ENCODE measurements around the gene PAX7. TPM values are rescaled to one million over a fixed set of nuclear protein-coding genes. Genes with fewer than 3 reads are reported as not detected.

The PAX7 gene
- total RNA-seq, 6 experiments from 2014 or later: not detected

GRCh38 chr1:18639368-18640055, 8.9 kb downstream of the PAX7 start:
- Histone ChIP-seq H3K27ac (no peak overlapping the region), H3K4me1 (no peaks in the 10 kb centered on the region), H3K4me3 (no peak overlapping the region), H3K36me3 (no peaks in the 10 kb centered on the region), H3K9me3 (no peaks in the 10 kb centered on the region), H3K27me3 (peaks cover 0 to 12% of the 10 kb centered on the region in 2 donors)
- TF ChIP-seq CTCF (IDR thresholded peaks at IDR 0.05) (no peak), POLR2A (IDR thresholded peaks at IDR 0.05) (no peak)
- no peak for ATAC-seq
- DNase-seq: no peak
- 4% methylated on average over 10 of the region's 10 CpGs for WGBS (ENCODE audit: insufficient coverage, low coverage, low lambda C conversion rate, missing lambda C conversion rate)
- intact Hi-C loops (cut with DNase I): no loop called here

GRCh38 chr1:18640228-18641004, 9.8 kb downstream of the PAX7 start:
- H3K36me3 ChIP-seq: no peaks in the 10 kb centered on the region
- no peaks in the 10 kb centered on the region for H3K9me3 ChIP-seq
- 3% methylated on average over 34 of the region's 43 CpGs for WGBS (ENCODE audit: insufficient coverage, low coverage, low lambda C conversion rate, missing lambda C conversion rate)
- no peaks in the 10 kb centered on the region for H3K4me1 ChIP-seq
- H3K4me3 ChIP-seq: no peak overlapping the region
- ATAC-seq (no peak), DNase-seq (no peak)
- intact Hi-C loops (cut with DNase I): no loop called here
- TF ChIP-seq CTCF (IDR thresholded peaks at IDR 0.05) (no peak), POLR2A (IDR thresholded peaks at IDR 0.05) (no peak)
- H3K27me3 ChIP-seq: peaks cover 0 to 16% of the 10 kb centered on the region in 2 donors
- no peak overlapping the region for H3K27ac ChIP-seq

- H3K4me1 ChIP-seq: no peaks in the 10 kb centered on the region
- intact Hi-C loops (cut with DNase I): no loop called here
- H3K36me3 ChIP-seq: no peaks in the 10 kb centered on the region
- H3K27me3 ChIP-seq: peaks cover 0 to 20% of the 10 kb centered on the region in 2 donors
- ATAC-seq: no peak
- WGBS (ENCODE audit: insufficient coverage, low coverage, low lambda C conversion rate, missing lambda C conversion rate): 5% methylated on average over 47 of the region's 49 CpGs
- no peak overlapping the region for H3K27ac ChIP-seq
- no peak for DNase-seq
- H3K9me3 ChIP-seq: no peaks in the 10 kb centered on the region
- TF ChIP-seq CTCF (IDR thresholded peaks at IDR 0.05): no peak
- no peak for TF ChIP-seq POLR2A (IDR thresholded peaks at IDR 0.05)
- H3K4me3 ChIP-seq: no peak overlapping the region
Observed at GRCh38 chr1:18641005-18641941, 10.6 kb downstream of the PAX7 start.

GRCh38 chr1:18642278-18643095, 11.8 kb downstream of the PAX7 start:
- no peak for ATAC-seq
- peaks cover 0 to 23% of the 10 kb centered on the region in 2 donors for H3K27me3 ChIP-seq
- intact Hi-C loops (cut with DNase I): no loop called here
- 5% methylated on average over 22 of the region's 22 CpGs for WGBS (ENCODE audit: insufficient coverage, low coverage, low lambda C conversion rate, missing lambda C conversion rate)
- H3K4me1 ChIP-seq: no peaks in the 10 kb centered on the region
- no peak overlapping the region for H3K27ac ChIP-seq
- DNase-seq: no peak
- H3K4me3 ChIP-seq: no peak overlapping the region
- TF ChIP-seq CTCF (IDR thresholded peaks at IDR 0.05) (no peak), POLR2A (IDR thresholded peaks at IDR 0.05) (no peak)
- H3K36me3 ChIP-seq: no peaks in the 10 kb centered on the region
- H3K9me3 ChIP-seq: no peaks in the 10 kb centered on the region
